NCI-H82 treated with DMSO at 0.1 percent for 48 hours (cell line): Measurements from ENCODE around the gene TMPRSS2.

ENCODE experiments used
- DNase-seq: peaks from one replicate; lab custom pipeline; 2025; ENCODE audit not compliant: unreplicated experiment; lab: John Stamatoyannopoulos, UW

Gene TMPRSS2

GRCh38 chr21:41482980-41483379, 25.0 kb downstream of the TMPRSS2 start:
- DNase-seq: no peak

- no peak for DNase-seq
Observed at GRCh38 chr21:41482301-41482700, 25.7 kb downstream of the TMPRSS2 start.

GRCh38 chr21:41481191-41481590, 26.8 kb downstream of the TMPRSS2 start:
- DNase-seq: no peak

- DNase-seq: no peak
Observed at GRCh38 chr21:41480086-41480690, 27.8 kb downstream of the TMPRSS2 start.

GRCh38 chr21:41479686-41480085, 28.3 kb downstream of the TMPRSS2 start:
- no peak for DNase-seq

- DNase-seq: no peak
Observed at GRCh38 chr21:41478319-41479177, 29.4 kb downstream of the TMPRSS2 start.

- no peak for DNase-seq
Observed at GRCh38 chr21:41477641-41478318, 30.2 kb downstream of the TMPRSS2 start.

- no peak for DNase-seq
Observed at GRCh38 chr21:41475714-41476420, 32.1 kb downstream of the TMPRSS2 start.

- DNase-seq: no peak
Observed at GRCh38 chr21:41472753-41473548, 35.0 kb downstream of the TMPRSS2 start.

- no peak for DNase-seq
Observed at GRCh38 chr21:41470054-41470453, 37.9 kb downstream of the TMPRSS2 start.

- no peak for DNase-seq
Observed at GRCh38 chr21:41466024-41466820, 41.7 kb downstream of the TMPRSS2 start.

- DNase-seq: no peak
Observed at GRCh38 chr21:41465176-41465781, 42.7 kb downstream of the TMPRSS2 start.

GRCh38 chr21:41460578-41461527, 47.1 kb downstream of the TMPRSS2 start:
- no peak for DNase-seq

GRCh38 chr21:41459884-41460534, 47.9 kb downstream of the TMPRSS2 start:
- no peak for DNase-seq

GRCh38 chr21:41458559-41458958, 49.4 kb downstream of the TMPRSS2 start:
- DNase-seq: no peak

- DNase-seq: no peak
Observed at GRCh38 chr21:41458121-41458520, 49.8 kb downstream of the TMPRSS2 start.

- no peak for DNase-seq
Observed at GRCh38 chr21:41453761-41454160, 54.2 kb downstream of the TMPRSS2 start.

- DNase-seq: no peak
Observed at GRCh38 chr21:41453198-41453597, 54.8 kb downstream of the TMPRSS2 start.
